Upper lobe of left lung (tissue), 6 donors: Measurements from ENCODE around the gene TSPEAR. TPM values are rescaled to one million over a fixed set of nuclear protein-coding genes. Genes with fewer than 3 reads are reported as not detected.
A peak's percentile ranks its signal among the peaks of the same experiment; 100 is the strongest.

ENCODE experiments used
- ATAC-seq, 2 donors: fragments of 200-7000 bp; cut with Tn5 transposase; one replicate each; pipeline ENCODE4 v1.9.1; 2022; ENCODE audit warnings: mild to moderate bottlenecking in 2 of 2, moderate library complexity in 2 of 2; ENCODE audit not compliant: low FRiP score in 2 of 2
- DNase-seq, 2 donors: peaks; one replicate each; pipeline ENCODE4 v3.0.0-alpha.2; 2019 to 2020
- H3K27ac ChIP-seq, 4 donors: fragments of 200-600 bp; sonication (generic); one replicate each; pipeline ENCODE4 v1.5.1; 2016 to 2019
- H3K27me3 ChIP-seq, 4 donors: fragments of 200-600 bp; sonication (generic); one replicate each; pipeline ENCODE4 v1.5.1; 2017 to 2019
- H3K36me3 ChIP-seq, 4 donors: fragments of 200-600 bp; sonication (generic); one replicate each; pipeline ENCODE4 v1.5.1; 2016 to 2019
- H3K4me1 ChIP-seq, 4 donors: fragments of 200-600 bp; sonication (generic); one replicate each; pipeline ENCODE4 v1.5.1; 2018 to 2019
- H3K4me3 ChIP-seq, 4 donors: fragments of 200-600 bp; sonication (generic); one replicate each; pipeline ENCODE4 v1.5.1; 2017 to 2019; ENCODE audit warnings: mild to moderate bottlenecking in 2 of 4, moderate library complexity in 1 of 4
- H3K9me3 ChIP-seq, 4 donors: fragments of 200-600 bp; sonication (generic); one replicate each; pipeline ENCODE4 v1.5.1; 2018 to 2019
- CTCF ChIP-seq, 6 experiments: fragments of 450-650 bp in 4 of 6; fragments of 200-600 bp in 2 of 6; sonication (generic) in 2 of 6; IDR thresholded peaks; one replicate each; pipeline ENCODE4 v1.5.1; 2016 to 2019; ENCODE audit warnings: antibody characterized with exemption in 6 of 6
- EP300 ChIP-seq, 4 donors: sonication (generic); formaldehyde crosslinking; IDR thresholded peaks; one replicate each; pipeline ENCODE4 v1.5.1; 2017; ENCODE audit warnings: antibody characterized with exemption in 4 of 4, control low read depth in 2 of 4
- POLR2A ChIP-seq, 4 donors: fragments of 450-650 bp; IDR thresholded peaks; one replicate each; pipeline ENCODE4 v1.5.1; 2016 to 2017; ENCODE audit warnings: antibody characterized with exemption in 4 of 4, mild to moderate bottlenecking in 2 of 4
- POLR2AphosphoS5 ChIP-seq, 2 donors: sonication (generic); formaldehyde crosslinking; IDR thresholded peaks; one replicate each; pipeline ENCODE4 v1.5.1; 2017; ENCODE audit warnings: antibody characterized with exemption in 2 of 2
- WGBS, 2 donors: methylation state at CpG; one replicate each; pipeline ENCODE4 v1.1.5; 2017 to 2018; 5-methylcytosine and 5-hydroxymethylcytosine counted together
- total RNA-seq, 6 donors: library from RNA; depleted of rRNA in 4 of 6; stranded (reverse); fragments of >200 nt in 4 of 6; gene quantifications; one replicate each; pipeline versions ENCODE4 v1.1.0 to v1.2.1, GENCODE V29; 2016 to 2021
- donor health status: DM: no; HTN: no; CAD: no; lungs with moderate emphysema.
- donor health status: DM: no; HTN: yes; CAD: no; lungs with severe emphysema.

The TSPEAR gene
- total RNA-seq, 6 donors from 2014 or later: 0.14 to 0.17 TPM; not detected in 4

DNA sequence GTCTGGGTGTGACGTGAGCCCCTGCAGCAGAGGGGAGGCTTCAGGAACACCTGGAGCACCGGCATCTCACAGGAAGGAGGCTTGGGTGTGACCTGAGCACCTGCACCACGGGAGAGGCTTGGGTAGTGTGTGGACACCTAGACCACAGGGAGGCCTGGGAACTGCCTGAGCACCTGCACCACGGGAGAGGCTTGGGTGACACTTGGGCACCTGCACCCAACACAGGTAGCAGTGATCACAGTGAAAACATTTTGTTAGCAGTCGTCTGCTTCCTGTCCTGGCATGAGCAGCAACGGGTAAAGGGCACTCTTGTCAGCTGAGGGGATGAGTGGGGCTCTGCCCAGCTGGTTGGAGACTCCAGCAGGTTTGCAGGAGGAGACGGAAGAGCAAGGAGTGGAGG, 233.7 kb downstream of the TSPEAR start:
- H3K27ac ChIP-seq: no peak overlapping the region
- ATAC-seq: no peak
- H3K4me1 ChIP-seq: no peaks in the 10 kb centered on the region
- H3K4me3 ChIP-seq: no peak overlapping the region
- WGBS, 2 donors: 50 to 59% methylated on average over 5 to 7 of the region's 7 CpGs
- H3K9me3 ChIP-seq: no peaks in the 10 kb centered on the region
- no peak for DNase-seq
- H3K27me3 ChIP-seq: no peaks in the 10 kb centered on the region
- TF ChIP-seq CTCF (IDR thresholded peaks at IDR 0.05) (no peak), POLR2AphosphoS5 (IDR thresholded peaks at IDR 0.05) (no peak), EP300 (IDR thresholded peaks at IDR 0.05) (no peak), POLR2A (IDR thresholded peaks at IDR 0.05) (no peak)
- no peaks in the 10 kb centered on the region for H3K36me3 ChIP-seq

- H3K4me1 ChIP-seq: no peaks in the 10 kb centered on the region
- no peaks in the 10 kb centered on the region for H3K27me3 ChIP-seq
- ATAC-seq (no peak), DNase-seq (no peak)
- 77 to 85% methylated on average over 8 of the region's 8 CpGs for WGBS, 2 donors
- no peak overlapping the region for H3K4me3 ChIP-seq
- H3K36me3 ChIP-seq: no peaks in the 10 kb centered on the region
- no peaks in the 10 kb centered on the region for H3K9me3 ChIP-seq
- no peak overlapping the region for H3K27ac ChIP-seq
- TF ChIP-seq EP300 (IDR thresholded peaks at IDR 0.05) (no peak), POLR2AphosphoS5 (IDR thresholded peaks at IDR 0.05) (no peak), POLR2A (IDR thresholded peaks at IDR 0.05) (no peak), CTCF (IDR thresholded peaks at IDR 0.05) (no peak)
Observed at GRCh38 chr21:44477131-44477530, 234.2 kb downstream of the TSPEAR start.

DNA sequence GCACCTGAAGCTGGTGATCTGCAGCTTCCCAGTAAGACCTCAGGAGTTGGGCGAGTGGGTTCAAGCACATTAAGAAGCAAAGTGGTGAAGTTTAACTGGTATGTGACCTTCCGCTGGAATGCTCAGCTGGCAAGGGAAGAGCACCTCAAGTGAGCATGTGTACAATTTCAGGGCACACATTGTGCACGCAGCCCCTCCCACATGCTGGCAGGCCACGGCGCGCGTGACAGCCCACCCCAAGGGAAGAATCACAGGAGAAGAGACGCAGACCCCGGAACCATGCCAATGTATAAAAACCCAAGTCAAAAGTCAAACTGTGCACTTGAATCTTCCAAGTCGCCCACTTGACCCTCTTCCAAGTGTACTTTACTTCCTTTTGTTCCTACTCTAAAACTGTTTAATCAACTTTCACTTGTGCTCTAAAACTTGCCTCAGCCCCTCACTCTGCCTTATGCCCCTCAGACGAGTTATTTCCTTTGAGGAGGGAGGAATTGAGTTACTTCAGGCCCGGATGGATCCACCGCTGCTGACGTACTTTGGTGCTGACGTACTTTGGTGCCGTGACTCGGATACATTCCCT, 236.0 kb downstream of the TSPEAR start:
- H3K4me3 ChIP-seq: no peak overlapping the region
- no peaks in the 10 kb centered on the region for H3K9me3 ChIP-seq

GRCh38 chr21:44473915-44474555, 237.3 kb downstream of the TSPEAR start:
- TF ChIP-seq EP300 (IDR thresholded peaks at IDR 0.05): no peak
- TF ChIP-seq CTCF (IDR thresholded peaks at IDR 0.05): no peak
- no peak for TF ChIP-seq POLR2A (IDR thresholded peaks at IDR 0.05)
- TF ChIP-seq POLR2AphosphoS5 (IDR thresholded peaks at IDR 0.05): no peak
- no peaks in the 10 kb centered on the region for H3K9me3 ChIP-seq
- no peaks in the 10 kb centered on the region for H3K27me3 ChIP-seq
- H3K4me3 ChIP-seq: no peak overlapping the region
- no peaks in the 10 kb centered on the region for H3K4me1 ChIP-seq
- DNase-seq (no peak), ATAC-seq (no peak)
- no peaks in the 10 kb centered on the region for H3K36me3 ChIP-seq
- H3K27ac ChIP-seq: no peak overlapping the region
- WGBS, 2 donors: 90 to 91% methylated on average over 18 of the region's 19 CpGs

More for the DNA sequence above, 236.0 kb downstream of the TSPEAR start:
- Histone ChIP-seq H3K4me1 (no peaks in the 10 kb centered on the region), H3K27ac (peak overlapping the region in 1 of 4 donors; percentile 49), H3K27me3 (no peaks in the 10 kb centered on the region), H3K36me3 (no peaks in the 10 kb centered on the region)
- DNase-seq (peak; percentile 43 to 86), ATAC-seq (no peak)
- TF ChIP-seq POLR2AphosphoS5 (IDR thresholded peaks at IDR 0.05) (no peak), EP300 (IDR thresholded peaks at IDR 0.05) (no peak), POLR2A (IDR thresholded peaks at IDR 0.05) (no peak), CTCF (IDR thresholded peaks at IDR 0.05) (no peak)
- 64 to 78% methylated on average over 17 of the region's 17 CpGs for WGBS, 2 donors

GRCh38 chr21:44471996-44472395, 239.4 kb downstream of the TSPEAR start:
- Histone ChIP-seq H3K27me3 (no peaks in the 10 kb centered on the region), H3K4me1 (no peaks in the 10 kb centered on the region), H3K36me3 (no peaks in the 10 kb centered on the region), H3K27ac (no peak overlapping the region), H3K4me3 (no peak overlapping the region), H3K9me3 (no peaks in the 10 kb centered on the region)
- no peak for ATAC-seq
- DNase-seq: no peak
- WGBS, 2 donors: 81 to 87% methylated on average over 6 of the region's 6 CpGs
- TF ChIP-seq EP300 (IDR thresholded peaks at IDR 0.05) (no peak), CTCF (IDR thresholded peaks at IDR 0.05) (no peak), POLR2A (IDR thresholded peaks at IDR 0.05) (no peak), POLR2AphosphoS5 (IDR thresholded peaks at IDR 0.05) (no peak)
